Measurements from ENCODE around the gene PYM1.

GRCh38 chr12:55925870-55926737 lies 1.6 kb downstream of the PYM1 start:
- TF ChIP-seq TCF7L2 (IDR thresholded peaks at IDR 0.05; ENCODE audit: borderline replicate concordance, low read depth, low read length) = no peak
- TF ChIP-seq, protein P1, sequence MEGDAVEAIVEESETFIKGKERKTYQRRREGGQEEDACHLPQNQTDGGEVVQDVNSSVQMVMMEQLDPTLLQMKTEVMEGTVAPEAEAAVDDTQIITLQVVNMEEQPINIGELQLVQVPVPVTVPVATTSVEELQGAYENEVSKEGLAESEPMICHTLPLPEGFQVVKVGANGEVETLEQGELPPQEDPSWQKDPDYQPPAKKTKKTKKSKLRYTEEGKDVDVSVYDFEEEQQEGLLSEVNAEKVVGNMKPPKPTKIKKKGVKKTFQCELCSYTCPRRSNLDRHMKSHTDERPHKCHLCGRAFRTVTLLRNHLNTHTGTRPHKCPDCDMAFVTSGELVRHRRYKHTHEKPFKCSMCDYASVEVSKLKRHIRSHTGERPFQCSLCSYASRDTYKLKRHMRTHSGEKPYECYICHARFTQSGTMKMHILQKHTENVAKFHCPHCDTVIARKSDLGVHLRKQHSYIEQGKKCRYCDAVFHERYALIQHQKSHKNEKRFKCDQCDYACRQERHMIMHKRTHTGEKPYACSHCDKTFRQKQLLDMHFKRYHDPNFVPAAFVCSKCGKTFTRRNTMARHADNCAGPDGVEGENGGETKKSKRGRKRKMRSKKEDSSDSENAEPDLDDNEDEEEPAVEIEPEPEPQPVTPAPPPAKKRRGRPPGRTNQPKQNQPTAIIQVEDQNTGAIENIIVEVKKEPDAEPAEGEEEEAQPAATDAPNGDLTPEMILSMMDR (tag by site-specific recombination; IDR thresholded peaks at IDR 0.05) = no peak
- TF ChIP-seq ZNF843 (tag by site-specific recombination; IDR thresholded peaks at IDR 0.05) = no peak
- TF ChIP-seq ZNF274 (IDR thresholded peaks at IDR 0.05; ENCODE audit: low read length) = no peak
- TF ChIP-seq ZNF274 (tag by site-specific recombination; IDR thresholded peaks at IDR 0.05; ENCODE audit: borderline replicate concordance) = no peak
- no peak for TF ChIP-seq ZNF114 (tag by site-specific recombination; IDR thresholded peaks at IDR 0.05)
- TF ChIP-seq PBX3 (CRISPR knock-in tag; IDR thresholded peaks at IDR 0.05) = no peak
- TF ChIP-seq ZBTB11 (tag by site-specific recombination; conservative IDR thresholded peaks at IDR 0.05; ENCODE audit: low read depth) = no peak
- TF ChIP-seq ZSCAN18 (tag by site-specific recombination; IDR thresholded peaks at IDR 0.05) = no peak
- TF ChIP-seq ZNF140 (tag by site-specific recombination; IDR thresholded peaks at IDR 0.05) = no peak
